Measurements from ENCODE around the gene ADTRP. TPM values are rescaled to one million over a fixed set of nuclear protein-coding genes. Genes with fewer than 3 reads are reported as not detected.

Gene ADTRP
- total RNA-seq, 1 experiment from 2014 or later = 0.50 TPM

DNA sequence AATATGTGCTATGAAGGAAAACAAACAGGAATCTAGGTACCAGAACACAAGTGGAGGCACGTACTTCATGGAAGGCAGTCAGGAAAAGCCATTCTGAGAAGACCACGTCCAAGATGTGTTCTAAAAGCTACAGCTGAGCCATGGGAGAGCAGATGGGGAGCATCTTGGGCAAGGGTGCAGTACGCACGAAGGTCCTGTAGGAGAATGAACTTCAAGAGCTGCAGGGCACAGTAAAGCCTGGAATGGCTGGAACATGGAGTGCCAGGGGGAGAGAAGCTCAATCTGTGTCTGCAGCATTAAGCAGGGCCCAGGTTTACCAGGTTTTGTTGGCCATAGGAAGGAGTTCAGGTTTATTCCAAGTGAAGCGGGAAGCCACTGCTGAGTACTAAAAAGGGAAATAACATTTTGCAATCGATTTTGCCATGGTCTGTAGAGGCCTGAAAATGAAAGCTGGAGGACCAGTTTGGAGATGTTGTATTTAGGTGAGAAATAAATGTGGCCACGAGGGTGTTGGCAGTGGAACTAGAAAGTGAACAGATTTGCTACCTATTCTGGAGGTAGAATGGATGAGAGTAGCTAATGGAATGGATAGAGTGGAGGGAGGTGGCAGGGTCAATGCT lies 29.9 kb downstream of the ADTRP start (continued):
- TF ChIP-seq, protein P1, sequence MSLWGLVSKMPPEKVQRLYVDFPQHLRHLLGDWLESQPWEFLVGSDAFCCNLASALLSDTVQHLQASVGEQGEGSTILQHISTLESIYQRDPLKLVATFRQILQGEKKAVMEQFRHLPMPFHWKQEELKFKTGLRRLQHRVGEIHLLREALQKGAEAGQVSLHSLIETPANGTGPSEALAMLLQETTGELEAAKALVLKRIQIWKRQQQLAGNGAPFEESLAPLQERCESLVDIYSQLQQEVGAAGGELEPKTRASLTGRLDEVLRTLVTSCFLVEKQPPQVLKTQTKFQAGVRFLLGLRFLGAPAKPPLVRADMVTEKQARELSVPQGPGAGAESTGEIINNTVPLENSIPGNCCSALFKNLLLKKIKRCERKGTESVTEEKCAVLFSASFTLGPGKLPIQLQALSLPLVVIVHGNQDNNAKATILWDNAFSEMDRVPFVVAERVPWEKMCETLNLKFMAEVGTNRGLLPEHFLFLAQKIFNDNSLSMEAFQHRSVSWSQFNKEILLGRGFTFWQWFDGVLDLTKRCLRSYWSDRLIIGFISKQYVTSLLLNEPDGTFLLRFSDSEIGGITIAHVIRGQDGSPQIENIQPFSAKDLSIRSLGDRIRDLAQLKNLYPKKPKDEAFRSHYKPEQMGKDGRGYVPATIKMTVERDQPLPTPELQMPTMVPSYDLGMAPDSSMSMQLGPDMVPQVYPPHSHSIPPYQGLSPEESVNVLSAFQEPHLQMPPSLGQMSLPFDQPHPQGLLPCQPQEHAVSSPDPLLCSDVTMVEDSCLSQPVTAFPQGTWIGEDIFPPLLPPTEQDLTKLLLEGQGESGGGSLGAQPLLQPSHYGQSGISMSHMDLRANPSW (CRISPR knock-in tag; conservative IDR thresholded peaks at IDR 0.05; ENCODE audit: low read depth) = no peak
- TF ChIP-seq NR1H2 (CRISPR knock-in tag; IDR thresholded peaks at IDR 0.05) = no peak
- TF ChIP-seq JUN (CRISPR knock-in tag; IDR thresholded peaks at IDR 0.05) = no peak

DNA sequence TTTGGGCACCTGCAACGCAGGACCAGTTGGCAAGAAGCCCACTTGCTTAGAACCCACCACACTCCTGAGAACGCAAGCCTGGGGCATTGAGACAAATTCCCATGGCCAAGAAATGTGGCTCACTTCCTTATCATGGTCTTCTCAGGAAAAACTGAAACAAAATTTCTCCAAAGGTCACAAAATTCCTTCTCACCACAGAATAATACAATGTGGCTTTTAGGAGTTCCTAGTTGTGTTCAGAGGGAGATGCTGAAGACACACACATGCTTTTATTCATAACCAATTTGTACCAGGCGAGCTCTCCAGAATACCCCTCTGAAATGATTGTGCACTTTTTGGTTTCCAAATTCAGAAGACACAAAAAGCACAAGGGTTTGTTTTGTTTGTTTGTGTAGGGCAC lies 31.6 kb downstream of the ADTRP start:
- no peak for DNase-seq (ENCODE audit: low spot score)
- Mint-ChIP-seq H3K36me3 (no peaks in the 10 kb centered on the region), H3K4me1 (0 out of 2 replicates have a peak, but pooled peaks cover 3% of the 10 kb centered on the region), H3K9me3 (peaks cover 14% of the 10 kb centered on the region), H3K27ac (no peak overlapping the region), H3K4me3 (no peak overlapping the region), H3K27me3 (ENCODE audit: low read depth) (no peaks in the 10 kb centered on the region)
- ATAC-seq = no peak
- TF ChIP-seq NFYB (CRISPR knock-in tag; conservative IDR thresholded peaks at IDR 0.05; ENCODE audit: low read depth) (no peak), ZBTB21 (CRISPR knock-in tag; IDR thresholded peaks at IDR 0.05; ENCODE audit: borderline replicate concordance) (no peak), NR3C1 (CRISPR knock-in tag; conservative IDR thresholded peaks at IDR 0.05; ENCODE audit: low read depth) (no peak), JAZF1 (CRISPR knock-in tag; IDR thresholded peaks at IDR 0.05) (no peak)
- POLR2A ChIA-PET = no interaction called here
- CTCF ChIA-PET = no interaction called here

DNA sequence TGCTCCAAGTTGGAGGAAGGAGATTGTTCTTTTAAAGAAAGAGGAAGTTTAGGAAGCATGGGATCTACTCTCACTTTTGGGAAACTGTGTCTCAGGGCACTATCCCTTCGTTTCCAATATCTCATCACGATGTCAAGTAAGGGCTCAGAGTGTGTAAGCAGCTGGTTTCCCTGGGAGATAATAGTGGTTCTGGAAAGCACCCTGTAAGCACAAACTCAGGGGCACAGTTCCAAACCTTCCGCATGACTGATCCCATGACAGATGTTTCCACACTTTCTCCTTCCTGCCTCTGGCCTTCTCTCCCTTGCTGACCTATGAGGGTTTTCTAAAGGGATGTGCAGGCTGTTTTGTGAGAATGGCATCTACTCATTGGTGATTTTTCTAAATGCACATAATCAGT lies 33.9 kb downstream of the ADTRP start:
- ChIA-PET POLR2A (no interaction called here), CTCF (no interaction called here)
- Mint-ChIP-seq H3K4me1 (peaks cover 14% of the 10 kb centered on the region), H3K27ac (no peak overlapping the region), H3K4me3 (no peak overlapping the region), H3K9me3 (peaks cover 14% of the 10 kb centered on the region), H3K27me3 (ENCODE audit: low read depth) (no peaks in the 10 kb centered on the region), H3K36me3 (no peaks in the 10 kb centered on the region)
- DNase-seq (ENCODE audit: low spot score) = no peak
- no peak for ATAC-seq
- TF ChIP-seq RORB (CRISPR knock-in tag; IDR thresholded peaks at IDR 0.05) = no peak
- no peak for TF ChIP-seq GRHL2 (CRISPR knock-in tag; IDR thresholded peaks at IDR 0.05; ENCODE audit: insufficient replicate concordance, severe bottlenecking)
- TF ChIP-seq, protein P2, sequence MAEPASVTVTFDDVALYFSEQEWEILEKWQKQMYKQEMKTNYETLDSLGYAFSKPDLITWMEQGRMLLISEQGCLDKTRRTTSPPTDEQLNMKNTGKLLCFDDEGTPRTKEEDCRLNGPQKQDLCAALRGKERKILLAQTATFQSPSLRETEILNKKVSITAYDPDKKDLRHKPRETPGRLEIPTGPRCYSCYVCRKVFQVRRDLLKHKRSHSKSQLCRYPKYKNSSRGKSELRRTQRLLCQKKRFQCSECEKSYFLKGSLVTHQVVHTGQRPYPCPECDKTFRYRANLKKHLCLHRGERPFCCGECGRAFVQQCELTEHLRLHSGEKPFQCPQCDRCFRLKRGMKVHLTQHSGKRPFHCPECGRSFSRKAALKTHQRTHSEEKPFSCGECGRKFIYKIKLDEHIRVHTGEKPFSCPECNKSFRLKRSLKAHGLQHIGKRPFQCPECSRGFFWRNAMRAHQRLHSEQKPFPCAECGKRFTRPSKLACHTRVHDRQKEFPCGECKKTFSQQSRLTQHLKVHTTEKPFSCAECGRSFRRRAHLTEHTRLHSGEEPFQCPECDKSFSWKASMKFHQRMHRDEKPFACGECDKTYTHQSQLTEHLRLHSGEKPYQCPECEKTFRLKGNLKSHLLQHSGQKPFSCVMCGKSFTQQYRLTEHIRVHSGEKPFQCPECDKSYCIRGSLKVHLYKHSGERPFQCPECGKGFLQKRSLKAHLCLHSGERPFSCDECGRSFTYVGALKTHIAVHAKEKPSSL (CRISPR knock-in tag; conservative IDR thresholded peaks at IDR 0.05) = no peak
- TF ChIP-seq ZNF396 (CRISPR knock-in tag; IDR thresholded peaks at IDR 0.05; ENCODE audit: borderline replicate concordance) = no peak
- no peak for TF ChIP-seq CREM (CRISPR knock-in tag; IDR thresholded peaks at IDR 0.05)
- TF ChIP-seq, protein P1 (CRISPR knock-in tag; conservative IDR thresholded peaks at IDR 0.05; ENCODE audit: low read depth) = no peak
- TF ChIP-seq, protein P3, sequence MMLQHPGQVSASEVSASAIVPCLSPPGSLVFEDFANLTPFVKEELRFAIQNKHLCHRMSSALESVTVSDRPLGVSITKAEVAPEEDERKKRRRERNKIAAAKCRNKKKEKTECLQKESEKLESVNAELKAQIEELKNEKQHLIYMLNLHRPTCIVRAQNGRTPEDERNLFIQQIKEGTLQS (CRISPR knock-in tag; conservative IDR thresholded peaks at IDR 0.05) = no peak
- TF ChIP-seq, protein P4, sequence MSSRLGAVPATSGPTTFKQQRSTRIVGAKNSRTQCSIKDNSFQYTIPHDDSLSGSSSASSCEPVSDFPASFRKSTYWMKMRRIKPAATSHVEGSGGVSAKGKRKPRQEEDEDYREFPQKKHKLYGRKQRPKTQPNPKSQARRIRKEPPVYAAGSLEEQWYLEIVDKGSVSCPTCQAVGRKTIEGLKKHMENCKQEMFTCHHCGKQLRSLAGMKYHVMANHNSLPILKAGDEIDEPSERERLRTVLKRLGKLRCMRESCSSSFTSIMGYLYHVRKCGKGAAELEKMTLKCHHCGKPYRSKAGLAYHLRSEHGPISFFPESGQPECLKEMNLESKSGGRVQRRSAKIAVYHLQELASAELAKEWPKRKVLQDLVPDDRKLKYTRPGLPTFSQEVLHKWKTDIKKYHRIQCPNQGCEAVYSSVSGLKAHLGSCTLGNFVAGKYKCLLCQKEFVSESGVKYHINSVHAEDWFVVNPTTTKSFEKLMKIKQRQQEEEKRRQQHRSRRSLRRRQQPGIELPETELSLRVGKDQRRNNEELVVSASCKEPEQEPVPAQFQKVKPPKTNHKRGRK (CRISPR knock-in tag; IDR thresholded peaks at IDR 0.05; ENCODE audit: borderline replicate concordance) = no peak
- no peak for TF ChIP-seq NFE2L1 (CRISPR knock-in tag; IDR thresholded peaks at IDR 0.05)
- TF ChIP-seq, protein P5, sequence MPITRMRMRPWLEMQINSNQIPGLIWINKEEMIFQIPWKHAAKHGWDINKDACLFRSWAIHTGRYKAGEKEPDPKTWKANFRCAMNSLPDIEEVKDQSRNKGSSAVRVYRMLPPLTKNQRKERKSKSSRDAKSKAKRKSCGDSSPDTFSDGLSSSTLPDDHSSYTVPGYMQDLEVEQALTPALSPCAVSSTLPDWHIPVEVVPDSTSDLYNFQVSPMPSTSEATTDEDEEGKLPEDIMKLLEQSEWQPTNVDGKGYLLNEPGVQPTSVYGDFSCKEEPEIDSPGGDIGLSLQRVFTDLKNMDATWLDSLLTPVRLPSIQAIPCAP (CRISPR knock-in tag; IDR thresholded peaks at IDR 0.05) = no peak
